Skeletal muscle tissue (tissue), 4 donors: ENCODE data around the gene ATP6V1C2. TPM values are rescaled to one million over a fixed set of nuclear protein-coding genes. Genes with fewer than 3 reads are reported as not detected.

ENCODE experiments used
- H3K27ac ChIP-seq: one replicate; pipeline ENCODE4 v1.7.0; 2013; ENCODE audit warnings: mild to moderate bottlenecking, low read depth, low read length, inconsistent platforms
- H3K27me3 ChIP-seq, 3 donors: one replicate each; pipeline ENCODE4 v1.7.0; 2013; ENCODE audit warnings: low read length in 3 of 3; ENCODE audit not compliant: control insufficient read depth in 3 of 3, insufficient read depth in 3 of 3
- H3K36me3 ChIP-seq, 3 donors: one replicate each; pipeline ENCODE4 v1.7.0; 2013; ENCODE audit warnings: low read length in 3 of 3; ENCODE audit not compliant: control insufficient read depth in 3 of 3, insufficient read depth in 3 of 3
- H3K4me1 ChIP-seq, 3 donors: one replicate each; pipeline ENCODE4 v1.7.0; 2013; ENCODE audit warnings: low read length in 3 of 3, mild to moderate bottlenecking in 3 of 3; ENCODE audit not compliant: control insufficient read depth in 3 of 3, insufficient read depth in 3 of 3
- H3K4me3 ChIP-seq, 3 donors: one replicate each; pipeline ENCODE4 v1.7.0; 2013; ENCODE audit warnings: low read length in 3 of 3
- H3K9ac ChIP-seq, 3 donors: one replicate each; pipeline ENCODE4 v1.7.0; 2013; ENCODE audit warnings: low read length in 3 of 3, mild to moderate bottlenecking in 3 of 3, moderate library complexity in 2 of 3, low read depth in 1 of 3
- H3K9me3 ChIP-seq, 3 donors: one replicate each; pipeline ENCODE4 v1.7.0; 2013; ENCODE audit warnings: low read length in 3 of 3; ENCODE audit not compliant: control insufficient read depth in 3 of 3
- total RNA-seq: library from RNA; depleted of rRNA; stranded (reverse); fragments of >200 nt; gene quantifications from one replicate; pipeline ENCODE4 v1.2.3, GENCODE V29; 2014
- donor health status: Osteomylitis.

ATP6V1C2 gene
- total RNA-seq, 1 donor from 2014 or later, result under 0.01 TPM

GRCh38 chr2:10790228-10790973 lies 69.0 kb downstream of the ATP6V1C2 start:
- Histone ChIP-seq H3K27me3 (no peaks in the 10 kb centered on the region), H3K9ac (no peak overlapping the region), H3K4me1 (peaks cover 0 to 2% (median 0%) of the 10 kb centered on the region in 3 donors), H3K4me3 (no peak overlapping the region), H3K9me3 (no peaks in the 10 kb centered on the region), H3K36me3 (peaks cover 45 to 67% (median 64%) of the 10 kb centered on the region in 3 donors), H3K27ac (no peak overlapping the region)

DNA sequence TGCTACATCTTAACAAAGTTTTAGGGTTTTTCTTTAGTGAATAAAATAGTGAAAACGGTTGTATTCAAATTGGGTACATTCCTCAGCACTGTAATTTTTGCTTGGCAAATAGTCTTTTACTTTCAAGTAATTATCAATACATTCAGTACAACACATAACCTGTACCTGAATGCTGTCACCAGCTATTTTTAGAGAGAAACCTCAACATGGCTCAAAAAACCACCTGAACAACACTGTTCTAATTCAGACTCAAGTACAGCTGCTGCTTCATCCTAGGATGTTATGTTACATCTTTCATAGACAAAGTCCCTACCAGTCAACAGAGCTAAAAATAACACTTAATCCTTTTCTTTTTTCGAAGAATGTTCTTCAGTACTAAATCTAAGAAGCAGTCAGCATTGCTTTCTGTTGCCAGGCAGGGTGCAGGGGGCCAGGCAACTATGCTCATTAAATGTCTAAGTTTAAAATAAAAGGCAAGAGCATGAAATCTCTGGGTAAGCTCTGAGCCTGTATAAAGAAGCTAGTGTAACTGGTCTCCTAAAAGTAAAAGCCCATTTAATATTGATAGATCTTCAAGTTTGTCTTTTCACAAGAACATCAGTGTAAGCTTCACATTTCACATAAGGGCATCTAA lies 70.7 kb downstream of the ATP6V1C2 start:
- Histone ChIP-seq H3K9me3 (no peaks in the 10 kb centered on the region), H3K4me1 (peaks cover 0 to 2% (median 0%) of the 10 kb centered on the region in 3 donors), H3K27ac (no peak overlapping the region), H3K27me3 (no peaks in the 10 kb centered on the region), H3K36me3 (peaks cover 42 to 66% (median 64%) of the 10 kb centered on the region in 3 donors), H3K4me3 (no peak overlapping the region), H3K9ac (peak overlapping the region in 1 of 3 donors; percentile 5)

DNA sequence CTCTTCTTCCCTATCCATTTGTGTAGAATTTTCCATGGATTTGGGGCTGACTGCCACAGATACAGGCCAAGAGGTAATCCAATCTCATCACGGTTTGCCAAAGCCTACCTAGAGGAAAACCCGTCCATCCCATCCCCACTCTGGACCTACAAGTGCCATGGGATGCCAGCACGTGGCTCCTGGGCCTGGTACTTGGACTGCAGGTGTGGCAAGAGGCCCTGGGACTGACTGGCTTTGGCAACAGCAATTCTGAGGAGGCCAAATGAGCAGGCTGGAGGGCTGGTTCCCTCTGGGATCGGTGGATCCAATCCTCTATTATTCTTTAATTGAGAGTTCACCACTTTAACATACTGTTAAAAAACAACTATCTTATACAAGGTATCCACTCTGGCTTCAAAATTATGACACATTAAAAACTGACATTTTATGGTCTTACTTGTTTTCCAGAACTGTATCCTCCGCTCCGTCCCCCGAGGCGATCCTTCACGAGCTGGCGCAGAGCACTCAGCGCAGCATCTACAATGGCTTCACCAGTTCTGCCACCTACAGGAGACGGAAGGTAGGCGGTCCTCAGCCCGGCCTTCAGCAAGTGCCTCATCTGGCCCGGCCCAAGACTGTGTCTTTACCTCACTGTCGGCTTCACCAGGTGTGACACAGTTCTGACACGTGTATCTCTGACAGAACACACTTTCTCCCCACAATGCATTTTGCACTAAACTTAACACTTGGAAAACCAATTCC lies 71.4 kb downstream of the ATP6V1C2 start:
- no peak overlapping the region for H3K27ac ChIP-seq

GRCh38 chr2:10793816-10794215 lies 72.4 kb downstream of the ATP6V1C2 start:
- H3K27me3 ChIP-seq, result no peaks in the 10 kb centered on the region
- no peak overlapping the region for H3K27ac ChIP-seq
- H3K9me3 ChIP-seq, result no peaks in the 10 kb centered on the region
- peaks cover 34 to 56% (median 56%) of the 10 kb centered on the region in 3 donors for H3K36me3 ChIP-seq
- no peak overlapping the region for H3K4me3 ChIP-seq
- H3K4me1 ChIP-seq, result peaks cover 0 to 2% (median 0%) of the 10 kb centered on the region in 3 donors
- no peak overlapping the region for H3K9ac ChIP-seq

More for the DNA sequence above, 71.4 kb downstream of the ATP6V1C2 start:
- Histone ChIP-seq H3K9ac (no peak overlapping the region), H3K4me1 (peaks cover 0 to 2% (median 0%) of the 10 kb centered on the region in 3 donors), H3K4me3 (no peak overlapping the region), H3K9me3 (no peaks in the 10 kb centered on the region), H3K36me3 (peaks cover 37 to 64% (median 63%) of the 10 kb centered on the region in 3 donors), H3K27me3 (no peaks in the 10 kb centered on the region)

- Histone ChIP-seq H3K4me3 (no peak overlapping the region), H3K9me3 (no peaks in the 10 kb centered on the region), H3K27me3 (no peaks in the 10 kb centered on the region), H3K4me1 (peaks cover 0 to 2% (median 0%) of the 10 kb centered on the region in 3 donors), H3K9ac (no peak overlapping the region), H3K27ac (no peak overlapping the region), H3K36me3 (peaks cover 27 to 46% (median 45%) of the 10 kb centered on the region in 3 donors)
Observed at GRCh38 chr2:10794876-10795275, 73.4 kb downstream of the ATP6V1C2 start.

DNA sequence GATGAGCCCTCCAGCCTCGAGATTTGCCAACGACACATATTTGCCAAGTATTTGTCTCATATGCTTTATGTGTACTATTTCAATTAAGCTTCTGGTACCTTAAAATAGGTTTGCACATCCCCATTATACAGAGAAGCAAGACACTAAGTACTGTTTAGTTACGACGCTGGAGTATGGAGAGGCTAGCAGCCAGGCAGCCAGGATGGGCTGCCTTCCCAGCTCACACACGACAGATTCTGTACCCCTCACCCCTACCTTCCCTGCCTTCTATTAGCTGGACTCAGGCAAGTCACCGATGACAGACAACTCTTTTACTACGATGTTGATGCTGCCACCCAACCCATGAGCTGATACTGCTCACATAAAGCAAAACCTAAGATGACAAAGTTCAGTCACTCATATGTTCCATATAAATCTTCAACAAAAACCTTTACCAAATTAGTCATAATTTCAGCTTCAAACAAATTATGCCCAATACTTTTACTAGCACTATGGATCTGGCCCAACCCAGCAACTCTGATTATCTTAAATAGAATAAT lies 74.1 kb downstream of the ATP6V1C2 start:
- Histone ChIP-seq H3K9me3 (no peaks in the 10 kb centered on the region), H3K4me1 (peaks cover 0 to 2% (median 0%) of the 10 kb centered on the region in 3 donors), H3K27me3 (no peaks in the 10 kb centered on the region), H3K27ac (no peak overlapping the region), H3K36me3 (peaks cover 23 to 43% (median 40%) of the 10 kb centered on the region in 3 donors), H3K9ac (no peak overlapping the region), H3K4me3 (no peak overlapping the region)

GRCh38 chr2:10796703-10797102 lies 75.3 kb downstream of the ATP6V1C2 start:
- Histone ChIP-seq H3K27me3 (no peaks in the 10 kb centered on the region), H3K9ac (no peak overlapping the region), H3K4me1 (peaks cover 0 to 2% (median 0%) of the 10 kb centered on the region in 3 donors), H3K36me3 (peaks cover 26 to 42% (median 38%) of the 10 kb centered on the region in 3 donors), H3K9me3 (no peaks in the 10 kb centered on the region), H3K27ac (no peak overlapping the region), H3K4me3 (no peak overlapping the region)

DNA sequence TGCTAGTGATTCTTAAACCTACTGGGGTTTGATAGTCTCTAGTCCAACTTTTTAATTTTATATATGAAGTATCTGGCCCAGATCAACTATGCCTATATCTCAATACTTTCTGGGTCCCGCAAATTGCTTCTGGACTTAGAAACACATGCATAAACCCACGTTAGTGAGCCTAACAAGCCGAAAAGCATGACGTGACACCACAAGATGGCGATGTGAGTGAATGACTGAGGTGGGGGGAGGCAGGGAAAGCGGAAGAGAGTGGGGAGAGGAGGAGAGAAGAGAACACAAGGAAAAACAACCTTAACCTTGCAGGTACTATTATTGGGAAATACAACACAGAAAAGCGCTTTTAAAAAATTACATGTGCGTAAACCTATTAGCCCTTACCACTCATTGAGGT lies 77.4 kb downstream of the ATP6V1C2 start:
- H3K27me3 ChIP-seq, result no peaks in the 10 kb centered on the region
- peaks cover 19 to 39% (median 29%) of the 10 kb centered on the region in 3 donors for H3K36me3 ChIP-seq
- H3K9me3 ChIP-seq, result no peaks in the 10 kb centered on the region
- H3K4me3 ChIP-seq, result no peak overlapping the region
- no peak overlapping the region for H3K9ac ChIP-seq
- no peaks in the 10 kb centered on the region for H3K4me1 ChIP-seq
- no peak overlapping the region for H3K27ac ChIP-seq

GRCh38 chr2:10800163-10800562 lies 78.7 kb downstream of the ATP6V1C2 start:
- H3K4me1 ChIP-seq, result no peaks in the 10 kb centered on the region
- no peak overlapping the region for H3K9ac ChIP-seq
- no peaks in the 10 kb centered on the region for H3K27me3 ChIP-seq
- no peak overlapping the region for H3K4me3 ChIP-seq
- H3K27ac ChIP-seq, result no peak overlapping the region
- H3K9me3 ChIP-seq, result no peaks in the 10 kb centered on the region
- H3K36me3 ChIP-seq, result peaks cover 19 to 37% (median 25%) of the 10 kb centered on the region in 3 donors
